Skeletal muscle satellite cell (primary cell): ENCODE measurements around the gene WHRN.

ENCODE experiments used
- H3K27me3 ChIP-seq: 2 replicates; pipeline ENCODE4 v1.7.0; 2013; ENCODE audit warnings: low read length; ENCODE audit not compliant: control insufficient read depth, insufficient read depth
- H3K36me3 ChIP-seq: 2 replicates; pipeline ENCODE4 v1.7.0; 2013; ENCODE audit warnings: mild to moderate bottlenecking, control low read depth, low read length; ENCODE audit not compliant: insufficient read depth
- H3K4me1 ChIP-seq: 2 replicates; pipeline ENCODE4 v1.7.0; 2013; ENCODE audit warnings: low read length; ENCODE audit not compliant: control insufficient read depth, insufficient read depth
- H3K4me2 ChIP-seq: 2 replicates; pipeline ENCODE4 v1.7.0; 2013; ENCODE audit warnings: mild to moderate bottlenecking, low read length
- H3K4me3 ChIP-seq: 2 replicates; pipeline ENCODE4 v1.7.0; 2013; ENCODE audit warnings: low read length
- H3K9ac ChIP-seq: 2 replicates; pipeline ENCODE4 v1.7.0; 2013; ENCODE audit warnings: mild to moderate bottlenecking, low read depth, low read length, moderate library complexity
- H3K9me3 ChIP-seq: replicated peaks from 2 replicates; pipeline ENCODE4 v1.7.0; 2013; ENCODE audit warnings: mild to moderate bottlenecking, control low read depth, low read length

WHRN gene

GRCh38 chr9:114478459-114478858 is 26.8 kb downstream of the WHRN start:
- H3K9ac ChIP-seq, result no peak overlapping the region
- no peaks in the 10 kb centered on the region for H3K36me3 ChIP-seq
- H3K4me2 ChIP-seq, result no peak overlapping the region
- no peak overlapping the region for H3K4me3 ChIP-seq
- no peaks in the 10 kb centered on the region for H3K4me1 ChIP-seq
- peaks cover 27% of the 10 kb centered on the region for H3K27me3 ChIP-seq
- no peaks in the 10 kb centered on the region for H3K9me3 ChIP-seq

- H3K4me3 ChIP-seq, result no peak overlapping the region
- H3K4me1 ChIP-seq, result no peaks in the 10 kb centered on the region
- H3K9me3 ChIP-seq, result no peaks in the 10 kb centered on the region
- H3K36me3 ChIP-seq, result no peaks in the 10 kb centered on the region
- H3K27me3 ChIP-seq, result peaks cover 22% of the 10 kb centered on the region
- H3K4me2 ChIP-seq, result no peak overlapping the region
- H3K9ac ChIP-seq, result no peak overlapping the region
Measured at GRCh38 chr9:114477642-114478041, 27.6 kb downstream of the WHRN start.

- Histone ChIP-seq H3K9ac (no peak overlapping the region), H3K36me3 (no peaks in the 10 kb centered on the region), H3K4me2 (no peak overlapping the region), H3K4me1 (no peaks in the 10 kb centered on the region), H3K27me3 (peaks cover 16% of the 10 kb centered on the region), H3K4me3 (no peak overlapping the region), H3K9me3 (no peaks in the 10 kb centered on the region)
Measured at GRCh38 chr9:114476891-114477469, 28.3 kb downstream of the WHRN start.

- H3K9ac ChIP-seq, result no peak overlapping the region
- no peaks in the 10 kb centered on the region for H3K4me1 ChIP-seq
- H3K9me3 ChIP-seq, result no peaks in the 10 kb centered on the region
- H3K4me3 ChIP-seq, result no peak overlapping the region
- no peak overlapping the region for H3K4me2 ChIP-seq
- H3K27me3 ChIP-seq, result peaks cover 9% of the 10 kb centered on the region
- H3K36me3 ChIP-seq, result no peaks in the 10 kb centered on the region
Measured at GRCh38 chr9:114475412-114476135, 29.7 kb downstream of the WHRN start.

- Histone ChIP-seq H3K4me3 (no peak overlapping the region), H3K36me3 (no peaks in the 10 kb centered on the region), H3K9me3 (no peaks in the 10 kb centered on the region), H3K4me2 (no peak overlapping the region), H3K9ac (no peak overlapping the region), H3K27me3 (peaks cover 9% of the 10 kb centered on the region), H3K4me1 (no peaks in the 10 kb centered on the region)
Measured at GRCh38 chr9:114474425-114474824, 30.8 kb downstream of the WHRN start.

- Histone ChIP-seq H3K4me3 (no peak overlapping the region), H3K9me3 (no peaks in the 10 kb centered on the region), H3K36me3 (no peaks in the 10 kb centered on the region), H3K9ac (no peak overlapping the region), H3K4me1 (no peaks in the 10 kb centered on the region), H3K27me3 (peaks cover 9% of the 10 kb centered on the region), H3K4me2 (no peak overlapping the region)
Measured at GRCh38 chr9:114473447-114473801, 31.8 kb downstream of the WHRN start.

GRCh38 chr9:114472765-114473446 is 32.4 kb downstream of the WHRN start:
- no peak overlapping the region for H3K4me2 ChIP-seq
- H3K4me1 ChIP-seq, result no peaks in the 10 kb centered on the region
- no peak overlapping the region for H3K9ac ChIP-seq
- no peaks in the 10 kb centered on the region for H3K36me3 ChIP-seq
- no peaks in the 10 kb centered on the region for H3K9me3 ChIP-seq
- no peak overlapping the region for H3K4me3 ChIP-seq
- H3K27me3 ChIP-seq, result peaks cover 9% of the 10 kb centered on the region

GRCh38 chr9:114471157-114471556 is 34.1 kb downstream of the WHRN start:
- H3K27me3 ChIP-seq, result peaks cover 9% of the 10 kb centered on the region
- H3K9ac ChIP-seq, result no peak overlapping the region
- H3K36me3 ChIP-seq, result no peaks in the 10 kb centered on the region
- H3K4me1 ChIP-seq, result no peaks in the 10 kb centered on the region
- H3K4me3 ChIP-seq, result no peak overlapping the region
- no peaks in the 10 kb centered on the region for H3K9me3 ChIP-seq
- H3K4me2 ChIP-seq, result no peak overlapping the region

- H3K4me2 ChIP-seq, result no peak overlapping the region
- peaks cover 9% of the 10 kb centered on the region for H3K27me3 ChIP-seq
- H3K36me3 ChIP-seq, result no peaks in the 10 kb centered on the region
- H3K9me3 ChIP-seq, result no peaks in the 10 kb centered on the region
- no peak overlapping the region for H3K4me3 ChIP-seq
- no peaks in the 10 kb centered on the region for H3K4me1 ChIP-seq
- H3K9ac ChIP-seq, result no peak overlapping the region
Measured at GRCh38 chr9:114470581-114470980, 34.7 kb downstream of the WHRN start.

- H3K36me3 ChIP-seq, result no peaks in the 10 kb centered on the region
Measured at GRCh38 chr9:114470121-114470520, 35.2 kb downstream of the WHRN start.

GRCh38 chr9:114469091-114469853 is 36.0 kb downstream of the WHRN start:
- no peaks in the 10 kb centered on the region for H3K36me3 ChIP-seq

More at GRCh38 chr9:114470121-114470520, 35.2 kb downstream of the WHRN start:
- Histone ChIP-seq H3K4me3 (no peak overlapping the region), H3K4me2 (no peak overlapping the region), H3K9me3 (no peaks in the 10 kb centered on the region), H3K9ac (no peak overlapping the region), H3K27me3 (peaks cover 9% of the 10 kb centered on the region), H3K4me1 (no peaks in the 10 kb centered on the region)

More at GRCh38 chr9:114469091-114469853, 36.0 kb downstream of the WHRN start:
- H3K4me3 ChIP-seq, result no peak overlapping the region
- no peak overlapping the region for H3K9ac ChIP-seq
- no peaks in the 10 kb centered on the region for H3K4me1 ChIP-seq
- no peaks in the 10 kb centered on the region for H3K9me3 ChIP-seq
- H3K4me2 ChIP-seq, result no peak overlapping the region
- peaks cover 6% of the 10 kb centered on the region for H3K27me3 ChIP-seq
